Testis (tissue), 3 donors: ENCODE data around the gene GYS1. TPM values are rescaled to one million over a fixed set of nuclear protein-coding genes. Genes with fewer than 3 reads are reported as not detected.

Source experiments
- DNase-seq: peaks from one replicate; pipeline ENCODE4 v3.0.0-alpha.2; 2019
- H3K27ac ChIP-seq, 2 donors: fragments of 200-600 bp; sonication (generic); one replicate each; pipeline ENCODE4 v1.5.1; 2019
- H3K27me3 ChIP-seq: fragments of 200-600 bp; sonication (generic); one replicate; pipeline ENCODE4 v1.5.1; 2019
- H3K36me3 ChIP-seq: fragments of 200-600 bp; sonication (generic); one replicate; pipeline ENCODE4 v1.5.1; 2017; ENCODE audit warnings: low read depth; ENCODE audit errors: missing control alignments
- H3K4me1 ChIP-seq: fragments of 200-600 bp; sonication (generic); one replicate; pipeline ENCODE4 v1.5.1; 2019
- H3K4me3 ChIP-seq, 2 donors: fragments of 200-600 bp; sonication (generic); one replicate each; pipeline ENCODE4 v1.5.1; 2017 to 2019
- H3K9me3 ChIP-seq: fragments of 200-600 bp; sonication (generic); one replicate; pipeline ENCODE4 v1.5.1; 2017
- POLR2A ChIP-seq: fragments of 450-650 bp; IDR thresholded peaks from one replicate; pipeline ENCODE4 v1.6.1; 2017; ENCODE audit warnings: antibody characterized with exemption, mild to moderate bottlenecking, moderate library complexity
- WGBS, 2 donors: methylation state at CpG; one replicate each; pipeline ENCODE4 v1.1.5; 2018; 5-methylcytosine and 5-hydroxymethylcytosine counted together
- intact Hi-C: fragments of 100-400 bp; cut with DNase I; formaldehyde crosslinking; loops from one replicate; pipeline ENCODE4 v1.15.1; 2023; ENCODE audit warnings: low total_unique reads
- polyA plus RNA-seq: library from polyadenylated mRNA; stranded (reverse); fragments of 350-450 nt; fragmentation: Illumina TruSeq; extraction: RNeasy Lipid Tissue Mini Kit (QIAGEN cat#74804); gene quantifications from one replicate; pipeline ENCODE4 v1.2.3, GENCODE V29; 2014; ENCODE audit warnings: low read depth, low replicate concordance; ENCODE audit not compliant: insufficient read depth
- total RNA-seq, 2 donors: library from RNA; depleted of rRNA; stranded (reverse); fragments of >200 nt; gene quantifications; one replicate each; pipeline ENCODE4 v1.2.3, GENCODE V29; 2016
- TF ChIP-seq, protein P1 (sequence below), 3 experiments: fragments of 450-650 bp in 2 of 3; fragments of 200-600 bp in 1 of 3; sonication (generic) in 1 of 3; IDR thresholded peaks; one replicate each; pipeline ENCODE4 v1.5.1; 2016 to 2019; ENCODE audit warnings: antibody characterized with exemption in 3 of 3, mild to moderate bottlenecking in 2 of 3, moderate library complexity in 1 of 3

The GYS1 gene
- total and polyA plus RNA-seq, 3 donors from 2014 or later, result 13.8 to 23.6 (median 21.1) TPM

DNA sequence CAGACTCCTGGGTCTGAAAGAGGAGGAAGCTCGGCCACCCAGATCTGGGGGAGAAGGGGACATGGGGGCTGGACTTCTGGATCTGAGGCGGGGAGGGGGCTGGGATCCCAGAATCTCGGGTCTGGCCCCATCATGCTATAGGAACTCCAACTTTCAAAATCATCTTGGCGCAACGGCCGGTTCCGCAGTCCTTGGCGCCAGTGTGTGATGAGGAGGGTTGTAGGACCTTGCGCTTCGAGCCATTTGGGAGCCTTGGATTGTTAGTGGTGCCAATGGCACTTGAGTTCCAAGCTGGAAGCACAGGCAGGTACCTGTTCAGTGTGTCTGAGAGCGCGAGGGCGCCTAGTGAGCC is 902 bp upstream of the GYS1 start:
- no peaks in the 10 kb centered on the region for H3K9me3 ChIP-seq
- peak overlapping the region; percentile 67 to 78 for H3K4me3 ChIP-seq
- H3K36me3 ChIP-seq, result no peaks in the 10 kb centered on the region
- intact Hi-C loops, result no loop called here
- no peaks in the 10 kb centered on the region for H3K27me3 ChIP-seq
- peak overlapping the region; percentile 92 to 93 for H3K27ac ChIP-seq
- WGBS, 2 donors, result 0 to 2% methylated on average over 4 to 13 of the region's 13 CpGs
- no peak for DNase-seq
- no peak for TF ChIP-seq POLR2A
- peaks cover 32% of the 10 kb centered on the region for H3K4me1 ChIP-seq

DNA sequence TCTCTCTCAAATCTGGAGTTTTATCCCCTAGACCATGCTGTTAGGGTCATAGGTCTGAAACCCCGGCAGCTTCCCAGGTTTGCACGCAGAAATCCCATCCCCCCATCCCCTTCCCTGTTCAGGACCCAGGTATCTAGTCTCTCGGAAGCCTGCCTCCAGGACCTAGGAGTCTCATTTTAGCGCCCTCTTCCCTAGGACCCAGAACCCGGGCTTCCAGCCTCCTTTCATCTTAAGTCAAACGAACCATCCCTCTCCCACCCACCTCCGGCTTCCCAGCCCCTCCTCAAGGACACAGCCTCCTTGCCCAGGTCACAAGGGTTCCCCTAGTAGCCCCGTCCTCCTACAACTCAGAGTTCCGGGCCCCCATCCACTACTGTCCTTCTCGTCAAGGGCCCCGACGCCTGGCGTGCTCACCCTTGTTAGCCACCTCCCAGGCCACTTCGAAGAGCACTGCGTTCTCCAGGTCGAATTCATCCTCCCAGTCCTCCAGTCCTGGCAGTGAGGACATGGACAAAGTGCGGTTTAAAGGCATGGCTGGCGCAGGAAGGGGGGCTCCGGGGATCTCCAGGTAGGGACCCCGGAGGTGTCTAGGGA is 431 bp downstream of the GYS1 start:
- Histone ChIP-seq H3K27ac (peak overlapping the region; percentile 92 to 93), H3K4me3 (peak overlapping the region; percentile 67 to 78), H3K4me1 (peaks cover 32% of the 10 kb centered on the region), H3K9me3 (no peaks in the 10 kb centered on the region), H3K27me3 (no peaks in the 10 kb centered on the region), H3K36me3 (no peaks in the 10 kb centered on the region)
- DNase-seq, result peak; percentile 25
- TF ChIP-seq, protein P1, sequence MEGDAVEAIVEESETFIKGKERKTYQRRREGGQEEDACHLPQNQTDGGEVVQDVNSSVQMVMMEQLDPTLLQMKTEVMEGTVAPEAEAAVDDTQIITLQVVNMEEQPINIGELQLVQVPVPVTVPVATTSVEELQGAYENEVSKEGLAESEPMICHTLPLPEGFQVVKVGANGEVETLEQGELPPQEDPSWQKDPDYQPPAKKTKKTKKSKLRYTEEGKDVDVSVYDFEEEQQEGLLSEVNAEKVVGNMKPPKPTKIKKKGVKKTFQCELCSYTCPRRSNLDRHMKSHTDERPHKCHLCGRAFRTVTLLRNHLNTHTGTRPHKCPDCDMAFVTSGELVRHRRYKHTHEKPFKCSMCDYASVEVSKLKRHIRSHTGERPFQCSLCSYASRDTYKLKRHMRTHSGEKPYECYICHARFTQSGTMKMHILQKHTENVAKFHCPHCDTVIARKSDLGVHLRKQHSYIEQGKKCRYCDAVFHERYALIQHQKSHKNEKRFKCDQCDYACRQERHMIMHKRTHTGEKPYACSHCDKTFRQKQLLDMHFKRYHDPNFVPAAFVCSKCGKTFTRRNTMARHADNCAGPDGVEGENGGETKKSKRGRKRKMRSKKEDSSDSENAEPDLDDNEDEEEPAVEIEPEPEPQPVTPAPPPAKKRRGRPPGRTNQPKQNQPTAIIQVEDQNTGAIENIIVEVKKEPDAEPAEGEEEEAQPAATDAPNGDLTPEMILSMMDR (IDR thresholded peaks at IDR 0.05), result no peak
- TF ChIP-seq POLR2A, result no peak
- intact Hi-C loops, result no loop called here
- WGBS, 2 donors, result 0 to 1% methylated on average over 19 to 20 of the region's 20 CpGs

- Histone ChIP-seq H3K4me1 (peaks cover 32% of the 10 kb centered on the region), H3K36me3 (no peaks in the 10 kb centered on the region), H3K27me3 (no peaks in the 10 kb centered on the region), H3K9me3 (no peaks in the 10 kb centered on the region), H3K27ac (peak overlapping the region; percentile 92 to 93), H3K4me3 (peak overlapping the region; percentile 67 to 78)
- whole genome bisulfite sequencing, 2 donors, result 26 to 31% methylated on average over 6 to 8 of the region's 8 CpGs
- intact Hi-C loops, result no loop called here
- peak; percentile 87 for DNase-seq
- no peak for TF ChIP-seq POLR2A
- TF ChIP-seq, protein P1 (IDR thresholded peaks at IDR 0.05), result no peak
Observed at GRCh38 chr19:48991873-48992580, 1.1 kb downstream of the GYS1 start.

DNA sequence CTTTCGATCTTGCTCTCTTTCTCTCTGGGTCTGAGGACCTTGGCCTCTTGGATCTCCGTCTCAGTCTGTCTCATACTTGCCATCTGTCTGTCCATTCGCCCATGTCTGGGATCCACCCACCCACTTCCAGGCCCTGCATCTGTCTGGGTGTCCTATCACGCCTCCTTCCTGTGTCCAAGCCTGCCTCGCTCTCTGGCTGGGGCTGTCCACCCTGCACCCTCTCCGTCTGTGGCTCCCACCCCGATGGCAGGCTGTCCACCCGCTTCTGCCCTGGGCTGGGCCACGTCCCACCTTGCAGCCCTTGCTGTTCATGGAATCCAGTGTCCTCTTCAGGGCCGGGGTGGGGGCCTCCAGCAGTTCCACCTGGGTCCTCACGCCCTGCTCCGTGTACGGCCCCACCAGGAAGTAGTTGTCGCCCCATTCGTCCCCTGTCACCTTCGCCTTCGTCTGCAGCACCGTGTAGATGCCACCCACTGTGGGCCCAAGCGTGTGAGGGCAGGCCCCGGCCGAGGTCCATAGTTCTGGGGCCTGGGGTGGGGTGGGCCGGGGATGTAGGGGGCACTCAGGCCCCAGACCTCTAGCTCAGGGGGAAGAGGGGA is 2.0 kb downstream of the GYS1 start:
- Histone ChIP-seq H3K9me3 (no peaks in the 10 kb centered on the region), H3K4me3 (no peak overlapping the region), H3K27ac (no peak overlapping the region), H3K4me1 (peaks cover 32% of the 10 kb centered on the region), H3K27me3 (no peaks in the 10 kb centered on the region), H3K36me3 (no peaks in the 10 kb centered on the region)
- TF ChIP-seq, protein P1 (IDR thresholded peaks at IDR 0.05), result no peak
- no peak for TF ChIP-seq POLR2A
- 93 to 97% methylated on average over 9 to 22 of the region's 22 CpGs for WGBS, 2 donors
- no peak for DNase-seq
- intact Hi-C loops, result no loop called here

GRCh38 chr19:48990400-48990799 is 2.7 kb downstream of the GYS1 start:
- Histone ChIP-seq H3K4me1 (peaks cover 32% of the 10 kb centered on the region), H3K4me3 (no peak overlapping the region), H3K27ac (no peak overlapping the region), H3K9me3 (no peaks in the 10 kb centered on the region), H3K27me3 (no peaks in the 10 kb centered on the region), H3K36me3 (no peaks in the 10 kb centered on the region)
- intact Hi-C loops, result no loop called here
- no peak for DNase-seq
- 70% methylated on average over 4 of the region's 4 CpGs for WGBS, 2 donors
- TF ChIP-seq, protein P1 (IDR thresholded peaks at IDR 0.05), result no peak
- no peak for TF ChIP-seq POLR2A
